SK-MEL-5 (cell line): ENCODE measurements around the gene CEACAM5. TPM values are rescaled to one million over a fixed set of nuclear protein-coding genes. Genes with fewer than 3 reads are reported as not detected.
"Not testable (repeated sequence)": the region's sequence is repeated elsewhere in the genome, so short reads cannot be mapped to it uniquely, and the experiment has no call there.

Source experiments
- DNase-seq: peaks from one replicate; pipeline ENCODE4 v3.0.0-alpha.2; 2016; ENCODE audit warnings: low read depth, low spot score
- in situ Hi-C: cut with HindIII; loops from 2 replicates; pipeline ENCODE4 v1.10.0; 2016; ENCODE audit warnings: low sequenced_read_pairs, high pct_unique_total_duplicates, low pct_unique_long_range_greater_than_20kb
- total RNA-seq: library from RNA; depleted of rRNA; stranded (reverse); fragments of >200 nt; shearing (Covaris generic); gene quantifications from 2 replicates; pipeline ENCODE4 v1.2.3, GENCODE V29; 2014

Gene CEACAM5
- total RNA-seq, 1 experiment from 2014 or later, result not detected

GRCh38 chr19:41698746-41699230 lies 9.6 kb upstream of the CEACAM5 start:
- in situ Hi-C loops, result no loop called here
- DNase-seq, result no peak

DNA sequence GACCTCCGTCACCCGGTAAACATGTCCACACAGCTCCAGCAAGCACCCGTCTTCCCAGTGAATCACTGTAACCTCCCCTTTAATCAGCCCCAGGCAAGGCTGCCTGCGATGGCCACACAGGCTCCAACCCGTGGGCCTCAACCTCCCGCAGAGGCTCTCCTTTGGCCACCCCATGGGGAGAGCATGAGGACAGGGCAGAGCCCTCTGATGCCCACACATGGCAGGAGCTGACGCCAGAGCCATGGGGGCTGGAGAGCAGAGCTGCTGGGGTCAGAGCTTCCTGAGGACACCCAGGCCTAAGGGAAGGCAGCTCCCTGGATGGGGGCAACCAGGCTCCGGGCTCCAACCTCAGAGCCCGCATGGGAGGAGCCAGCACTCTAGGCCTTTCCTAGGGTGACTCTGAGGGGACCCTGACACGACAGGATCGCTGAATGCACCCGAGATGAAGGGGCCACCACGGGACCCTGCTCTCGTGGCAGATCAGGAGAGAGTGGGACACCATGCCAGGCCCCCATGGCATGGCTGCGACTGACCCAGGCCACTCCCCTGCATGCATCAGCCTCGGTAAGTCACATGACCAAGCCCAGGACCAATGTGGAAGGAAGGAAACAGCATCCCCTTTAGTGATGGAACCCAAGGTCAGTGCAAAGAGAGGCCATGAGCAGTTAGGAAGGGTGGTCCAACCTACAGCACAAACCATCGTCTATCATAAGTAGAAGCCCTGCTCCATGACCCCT lies 9.0 kb upstream of the CEACAM5 start:
- DNase-seq, result no peak
- in situ Hi-C loops, result no loop called here

- in situ Hi-C loops, result no loop called here
- no peak for DNase-seq
Observed at GRCh38 chr19:41699968-41700323, 8.5 kb upstream of the CEACAM5 start.

DNA sequence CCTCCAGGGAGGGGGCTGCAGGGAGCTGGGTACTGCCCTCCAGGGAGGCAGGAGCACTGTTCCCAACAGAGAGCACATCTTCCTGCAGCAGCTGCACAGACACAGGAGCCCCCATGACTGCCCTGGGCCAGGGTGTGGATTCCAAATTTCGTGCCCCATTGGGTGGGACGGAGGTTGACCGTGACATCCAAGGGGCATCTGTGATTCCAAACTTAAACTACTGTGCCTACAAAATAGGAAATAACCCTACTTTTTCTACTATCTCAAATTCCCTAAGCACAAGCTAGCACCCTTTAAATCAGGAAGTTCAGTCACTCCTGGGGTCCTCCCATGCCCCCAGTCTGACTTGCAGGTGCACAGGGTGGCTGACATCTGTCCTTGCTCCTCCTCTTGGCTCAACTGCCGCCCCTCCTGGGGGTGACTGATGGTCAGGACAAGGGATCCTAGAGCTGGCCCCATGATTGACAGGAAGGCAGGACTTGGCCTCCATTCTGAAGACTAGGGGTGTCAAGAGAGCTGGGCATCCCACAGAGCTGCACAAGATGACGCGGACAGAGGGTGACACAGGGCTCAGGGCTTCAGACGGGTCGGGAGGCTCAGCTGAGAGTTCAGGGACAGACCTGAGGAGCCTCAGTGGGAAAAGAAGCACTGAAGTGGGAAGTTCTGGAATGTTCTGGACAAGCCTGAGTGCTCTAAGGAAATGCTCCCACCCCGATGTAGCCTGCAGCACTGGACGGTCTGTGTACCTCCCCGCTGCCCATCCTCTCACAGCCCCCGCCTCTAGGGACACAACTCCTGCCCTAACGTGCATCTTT lies 7.8 kb upstream of the CEACAM5 start:
- DNase-seq, result no peak
- in situ Hi-C loops, result no loop called here

DNA sequence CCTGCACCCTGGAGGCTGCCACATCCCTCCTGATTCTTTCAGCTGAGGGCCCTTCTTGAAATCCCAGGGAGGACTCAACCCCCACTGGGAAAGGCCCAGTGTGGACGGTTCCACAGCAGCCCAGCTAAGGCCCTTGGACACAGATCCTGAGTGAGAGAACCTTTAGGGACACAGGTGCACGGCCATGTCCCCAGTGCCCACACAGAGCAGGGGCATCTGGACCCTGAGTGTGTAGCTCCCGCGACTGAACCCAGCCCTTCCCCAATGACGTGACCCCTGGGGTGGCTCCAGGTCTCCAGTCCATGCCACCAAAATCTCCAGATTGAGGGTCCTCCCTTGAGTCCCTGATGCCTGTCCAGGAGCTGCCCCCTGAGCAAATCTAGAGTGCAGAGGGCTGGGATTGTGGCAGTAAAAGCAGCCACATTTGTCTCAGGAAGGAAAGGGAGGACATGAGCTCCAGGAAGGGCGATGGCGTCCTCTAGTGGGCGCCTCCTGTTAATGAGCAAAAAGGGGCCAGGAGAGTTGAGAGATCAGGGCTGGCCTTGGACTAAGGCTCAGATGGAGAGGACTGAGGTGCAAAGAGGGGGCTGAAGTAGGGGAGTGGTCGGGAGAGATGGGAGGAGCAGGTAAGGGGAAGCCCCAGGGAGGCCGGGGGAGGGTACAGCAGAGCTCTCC lies 6.9 kb upstream of the CEACAM5 start:
- DNase-seq, result peak; percentile 54
- in situ Hi-C loops, result no loop called here

- in situ Hi-C loops, result no loop called here
- DNase-seq, result peak; percentile 49
Observed at GRCh38 chr19:41702171-41702651, 6.2 kb upstream of the CEACAM5 start.

GRCh38 chr19:41703602-41704293 lies 4.7 kb upstream of the CEACAM5 start:
- in situ Hi-C loops, result no loop called here
- DNase-seq, result no peak

GRCh38 chr19:41705393-41706174 lies 2.8 kb upstream of the CEACAM5 start:
- DNase-seq, result peak; percentile 7

GRCh38 chr19:41706741-41707501 lies 1.5 kb upstream of the CEACAM5 start:
- in situ Hi-C loops, result no loop called here
- peak; percentile 73 for DNase-seq

More at GRCh38 chr19:41705393-41706174, 2.8 kb upstream of the CEACAM5 start:
- in situ Hi-C loops, result no loop called here

DNA sequence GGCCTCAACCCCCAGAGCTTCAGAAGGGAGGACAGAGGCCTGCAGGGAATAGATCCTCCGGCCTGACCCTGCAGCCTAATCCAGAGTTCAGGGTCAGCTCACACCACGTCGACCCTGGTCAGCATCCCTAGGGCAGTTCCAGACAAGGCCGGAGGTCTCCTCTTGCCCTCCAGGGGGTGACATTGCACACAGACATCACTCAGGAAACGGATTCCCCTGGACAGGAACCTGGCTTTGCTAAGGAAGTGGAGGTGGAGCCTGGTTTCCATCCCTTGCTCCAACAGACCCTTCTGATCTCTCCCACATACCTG lies 969 bp upstream of the CEACAM5 start:
- DNase-seq, result peak; percentile 31
- in situ Hi-C loops, result no loop called here

- DNase-seq, result no peak
- in situ Hi-C loops, result no loop called here
Observed at GRCh38 chr19:41707871-41708371, 505 bp upstream of the CEACAM5 start.

DNA sequence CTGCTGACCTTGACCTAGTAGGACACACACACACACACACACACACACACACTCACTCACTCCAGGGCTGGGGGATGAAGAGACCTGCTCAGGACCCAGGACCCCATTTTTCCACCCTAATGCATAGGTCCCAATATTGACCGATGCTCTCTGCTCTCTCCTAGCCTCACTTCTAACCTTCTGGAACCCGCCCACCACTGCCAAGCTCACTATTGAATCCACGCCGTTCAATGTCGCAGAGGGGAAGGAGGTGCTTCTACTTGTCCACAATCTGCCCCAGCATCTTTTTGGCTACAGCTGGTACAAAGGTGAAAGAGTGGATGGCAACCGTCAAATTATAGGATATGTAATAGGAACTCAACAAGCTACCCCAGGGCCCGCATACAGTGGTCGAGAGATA lies 1.1 kb downstream of the CEACAM5 start:
- in situ Hi-C loops, DNase-seq: not testable (repeated sequence)

GRCh38 chr19:41709951-41710645 lies 1.7 kb downstream of the CEACAM5 start:
- no peak for DNase-seq
- in situ Hi-C loops, result no loop called here

DNA sequence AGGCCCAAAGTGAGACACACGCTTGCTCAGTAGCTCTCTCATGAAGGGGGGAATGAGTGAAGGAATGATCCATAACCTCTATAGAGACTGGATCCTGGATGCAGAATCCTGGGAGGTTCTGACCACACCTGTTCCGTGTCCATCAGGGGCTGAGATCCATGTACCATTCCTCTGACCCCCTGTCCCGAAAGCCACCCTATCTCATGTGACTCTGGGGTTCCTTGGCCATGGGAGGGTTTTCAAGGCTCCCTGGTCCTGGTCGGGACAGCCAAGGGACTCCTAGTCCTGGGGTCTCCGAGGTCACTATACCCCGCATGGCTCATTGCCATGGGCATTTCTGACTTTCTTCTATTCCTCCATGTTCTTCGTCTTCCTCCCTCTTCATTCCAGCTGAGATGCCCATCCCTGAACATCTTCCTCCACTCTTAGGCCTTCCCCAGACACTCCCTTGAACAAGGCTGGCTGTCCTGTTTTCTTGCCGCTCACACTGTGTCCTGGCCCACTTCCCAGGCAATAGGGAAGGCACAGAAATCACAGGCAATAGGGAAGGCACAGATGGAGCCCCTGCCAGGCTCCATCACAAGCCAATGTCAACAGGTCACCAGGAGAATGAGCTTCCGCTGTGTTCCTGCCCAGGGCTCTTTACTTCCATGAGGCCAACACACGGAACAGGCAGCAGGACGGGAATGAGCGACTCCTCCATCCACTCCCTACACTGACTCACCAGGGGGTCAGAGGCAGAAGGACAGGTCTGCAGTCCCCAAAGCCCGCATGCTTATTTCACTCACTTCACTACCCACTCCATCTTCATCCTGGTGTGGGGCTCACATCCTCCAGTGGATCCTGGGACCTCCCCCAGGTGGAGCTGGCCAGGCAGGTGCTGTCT lies 3.2 kb downstream of the CEACAM5 start:
- in situ Hi-C loops, result no loop called here
- DNase-seq, result no peak

DNA sequence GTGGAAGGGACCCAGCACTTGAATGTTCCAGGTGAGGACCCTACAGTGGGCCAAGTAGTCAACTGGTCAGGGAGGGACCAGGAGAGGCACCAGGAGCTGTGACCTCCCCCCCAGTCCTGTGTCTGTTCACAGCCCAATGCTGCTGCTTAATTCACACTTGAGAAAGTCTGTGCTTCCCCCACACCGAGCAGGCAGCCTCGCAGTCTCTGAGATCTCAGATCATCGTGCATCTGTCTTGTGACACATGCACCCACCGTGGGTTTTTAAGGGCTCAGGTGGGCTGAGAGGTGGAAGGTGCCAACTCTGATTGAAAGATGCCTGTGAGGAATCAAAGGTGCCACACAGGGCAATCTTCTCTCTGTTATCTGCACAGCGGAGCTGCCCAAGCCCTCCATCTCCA lies 6.2 kb downstream of the CEACAM5 start:
- in situ Hi-C loops, result no loop called here
- DNase-seq, result no peak
